Colon (tissue), 2 donors: ENCODE measurements around the gene TTBK2.

Experiments used
- FAIRE-seq: peaks from 2 replicates; lab custom pipeline; 2012; peaks lifted over from hg19 to GRCh38; lab: Jason Lieb, UNC
- donor health status: control.
- donor health status: control.

TTBK2 gene

DNA sequence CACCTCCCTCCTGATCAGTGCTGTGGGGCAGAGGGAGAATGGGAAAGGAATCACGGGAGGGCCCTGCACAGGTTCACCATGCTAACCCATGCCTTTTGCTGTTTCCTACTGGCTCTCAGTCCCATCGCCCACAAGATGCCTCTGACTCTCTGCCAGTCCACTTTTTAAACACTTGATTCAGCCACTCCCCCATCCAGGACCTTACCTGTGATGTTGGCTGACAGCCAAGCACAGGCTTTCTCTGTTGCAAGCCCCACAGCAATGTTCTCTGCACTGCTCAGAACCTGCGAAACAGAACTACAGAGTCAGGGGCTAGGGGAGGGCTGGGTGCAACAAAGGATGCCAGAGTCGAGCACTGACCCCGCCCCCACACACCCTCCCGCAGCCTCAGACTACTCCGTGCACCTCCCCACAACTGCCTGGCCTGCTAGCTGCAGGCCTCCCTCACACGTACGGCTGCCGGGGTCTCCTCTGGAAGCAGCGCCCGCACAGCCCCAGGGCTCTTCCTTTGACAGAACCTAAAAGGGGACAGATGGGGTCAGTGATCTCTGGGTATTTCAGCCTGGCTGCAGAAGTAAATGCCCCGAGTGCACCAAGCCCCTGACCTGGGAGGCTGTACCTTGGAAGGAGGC is 192.7 kb downstream of the TTBK2 start:
- no peak for FAIRE-seq

DNA sequence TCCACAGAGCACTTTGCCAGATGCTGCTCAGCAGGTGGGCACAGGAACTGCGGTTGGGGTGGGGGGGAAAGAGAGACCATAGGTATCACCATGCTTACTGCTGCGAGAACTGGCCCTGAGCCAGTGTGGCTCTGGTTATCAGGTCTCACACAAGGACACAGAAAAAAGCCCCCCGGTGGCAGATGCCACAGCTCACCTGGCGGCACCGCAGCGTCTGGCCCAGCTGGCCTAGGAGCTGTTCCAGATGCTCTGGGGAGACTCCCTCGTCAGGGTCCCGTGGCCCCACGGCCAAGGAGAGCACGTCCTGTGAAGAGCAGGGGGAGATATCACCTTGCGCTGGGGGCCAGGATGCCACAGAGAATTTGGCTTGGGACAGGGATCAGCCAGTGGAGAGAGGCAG is 194.5 kb downstream of the TTBK2 start:
- no peak for FAIRE-seq

DNA sequence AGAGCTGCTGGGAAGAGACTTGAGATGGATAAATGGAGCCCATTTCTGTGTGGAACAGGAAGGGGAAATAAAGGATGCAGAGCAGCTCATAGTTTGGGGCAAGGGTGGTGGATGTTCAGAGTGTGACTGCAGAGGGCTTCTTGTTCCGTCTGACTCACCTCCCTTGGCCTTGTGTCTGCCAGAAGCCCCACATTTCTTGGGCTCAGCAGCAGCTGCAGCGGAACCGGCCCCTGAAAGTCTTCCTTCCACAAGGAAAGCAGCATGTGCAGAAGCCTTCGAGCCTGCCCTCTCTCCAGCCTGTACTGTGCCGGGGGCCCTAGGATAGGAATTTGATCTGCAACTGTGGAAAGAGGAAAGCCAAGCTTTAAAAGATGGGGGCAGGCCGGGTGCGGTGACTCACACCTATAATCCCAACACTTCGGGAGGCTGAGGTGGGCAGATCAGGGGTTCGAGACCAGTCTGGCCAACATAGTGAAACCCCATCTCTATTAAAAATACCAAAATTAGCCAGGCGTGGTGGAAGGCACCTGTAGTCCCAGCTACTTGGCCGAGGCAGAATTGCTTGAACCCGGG is 195.2 kb downstream of the TTBK2 start:
- FAIRE-seq = no peak

DNA sequence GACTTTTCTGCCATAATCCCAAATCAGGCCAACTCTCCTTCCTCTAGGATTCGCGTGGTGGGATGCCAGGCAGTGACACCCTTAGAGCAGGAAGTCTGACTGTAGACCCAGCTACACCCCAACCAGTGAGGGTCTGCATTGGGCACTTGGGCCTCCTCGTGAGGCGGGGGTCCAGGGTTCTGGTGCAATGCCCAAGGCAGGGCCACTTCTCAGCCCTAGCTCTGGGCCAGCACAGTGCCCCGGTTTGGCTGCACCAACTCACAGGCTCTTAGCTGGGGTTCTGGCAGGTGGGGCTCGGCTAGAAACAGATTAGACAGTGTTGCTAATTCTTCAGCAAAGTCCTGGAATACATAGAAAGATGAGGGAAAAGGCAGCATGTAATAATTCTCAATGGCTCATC is 196.3 kb downstream of the TTBK2 start:
- no peak for FAIRE-seq

DNA sequence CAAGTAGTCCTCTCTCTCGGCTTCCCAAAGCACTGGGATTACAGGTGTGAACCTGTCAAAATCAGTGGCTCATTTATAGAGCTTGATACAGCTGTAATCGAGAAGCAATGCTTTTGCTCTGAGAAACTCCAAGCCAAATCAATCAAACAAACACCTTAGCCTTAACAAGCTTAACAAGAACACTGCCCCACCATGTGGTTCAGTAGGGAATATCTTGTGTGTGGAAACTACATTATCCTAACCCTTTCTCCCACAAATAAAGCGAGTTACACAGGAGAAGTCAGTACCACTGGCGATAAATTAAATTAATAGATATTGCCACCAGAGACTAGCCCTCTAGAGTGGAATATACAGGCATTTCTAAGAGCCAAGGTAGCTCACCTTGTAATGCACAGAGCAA is 197.5 kb downstream of the TTBK2 start:
- no peak for FAIRE-seq

DNA sequence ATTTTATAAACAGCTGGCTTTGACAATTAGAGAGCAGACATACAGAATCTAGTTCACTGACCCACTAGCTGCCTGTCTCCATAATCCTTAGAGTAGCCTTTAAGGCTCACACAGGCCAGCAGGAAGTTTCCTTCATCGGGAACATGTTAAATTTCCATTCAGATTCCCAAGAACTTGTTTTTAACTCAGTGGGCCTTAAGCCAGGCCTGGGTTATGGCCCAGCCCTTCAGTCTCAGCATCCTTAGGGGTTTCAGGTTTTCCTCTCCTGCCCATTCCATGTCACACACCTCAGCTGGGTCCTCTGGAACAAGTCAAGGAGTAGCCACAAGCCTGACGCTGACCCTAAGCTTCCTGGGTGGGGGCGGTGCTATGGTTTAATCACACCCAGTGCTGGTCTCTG is 198.7 kb downstream of the TTBK2 start:
- no peak for FAIRE-seq

DNA sequence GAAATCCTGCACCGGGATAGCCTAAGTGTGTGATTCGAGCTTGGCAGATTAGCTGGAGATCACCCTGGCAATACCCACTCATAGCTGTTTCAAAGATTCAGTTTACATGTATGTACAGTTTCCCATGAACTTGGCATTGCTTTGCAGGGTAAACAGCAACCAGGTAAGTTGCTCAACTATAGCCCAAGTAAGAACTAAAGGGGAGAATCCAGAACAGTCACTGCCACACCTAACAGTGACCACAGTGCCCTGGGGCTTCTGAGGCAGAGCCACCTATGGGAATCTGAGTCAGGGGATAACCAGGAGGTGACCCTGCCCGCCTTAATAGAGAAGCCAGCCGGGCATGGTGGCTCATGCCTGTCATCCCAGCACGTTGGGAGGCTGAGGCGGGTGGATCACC is 199.6 kb downstream of the TTBK2 start:
- FAIRE-seq = no peak

DNA sequence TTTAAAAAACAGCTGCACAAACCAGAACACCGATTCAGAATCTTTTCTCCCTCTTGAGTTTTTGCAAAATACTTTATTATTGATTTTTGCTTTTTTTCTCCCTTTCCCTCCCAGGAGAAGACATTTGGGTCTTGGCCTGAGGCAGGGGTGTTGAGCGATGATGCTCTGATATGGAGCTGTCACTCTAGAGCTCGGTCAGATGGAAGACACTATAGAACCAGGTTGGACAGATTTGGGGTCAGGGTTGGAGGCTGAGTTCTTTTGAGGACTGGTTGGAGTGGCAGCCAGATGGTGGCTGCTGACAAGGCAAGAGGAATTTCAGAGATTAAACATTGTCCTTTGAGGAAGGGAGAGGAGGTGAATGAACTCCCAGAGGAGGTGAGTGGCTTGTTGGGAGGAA is 200.5 kb downstream of the TTBK2 start:
- FAIRE-seq = no peak

DNA sequence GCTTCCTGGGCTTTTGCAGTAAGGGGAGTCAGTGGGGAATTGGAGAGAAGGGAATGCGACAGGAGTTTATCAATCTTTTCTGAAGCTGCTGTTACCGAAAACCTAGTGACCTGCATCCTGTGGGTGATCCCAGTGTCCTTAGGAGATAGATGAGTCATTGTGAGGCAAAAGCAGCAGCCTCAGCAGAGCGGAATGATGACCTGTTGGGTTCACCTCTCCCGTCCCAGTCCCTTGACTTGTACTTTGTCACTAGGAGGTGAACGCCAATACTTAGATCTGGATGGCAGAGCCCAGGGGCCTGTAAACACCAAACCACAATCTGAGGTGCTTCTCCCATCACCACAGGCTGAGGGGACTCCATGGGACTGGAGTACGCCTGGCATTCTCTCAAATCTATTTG is 201.5 kb downstream of the TTBK2 start:
- no peak for FAIRE-seq

DNA sequence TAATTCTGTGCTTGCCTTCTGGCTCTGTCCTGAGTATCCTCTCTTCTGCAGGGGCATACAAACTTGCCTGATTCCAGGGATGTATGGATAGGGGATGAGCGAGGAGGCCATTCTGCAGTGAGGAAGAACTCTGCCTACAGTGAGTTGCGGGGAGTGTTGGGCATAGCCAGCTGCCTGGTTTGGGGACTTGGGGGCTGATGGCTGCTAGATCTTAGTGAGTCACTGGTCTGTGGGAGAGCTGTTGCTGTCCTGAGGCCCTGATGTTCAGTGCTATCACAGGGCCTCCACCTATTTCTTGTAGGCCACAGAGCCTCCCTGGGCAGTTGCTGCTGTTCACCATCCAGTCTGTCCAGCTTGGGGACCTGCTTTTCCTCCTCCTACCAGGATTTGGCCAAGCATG is 204.0 kb downstream of the TTBK2 start:
- no peak for FAIRE-seq

DNA sequence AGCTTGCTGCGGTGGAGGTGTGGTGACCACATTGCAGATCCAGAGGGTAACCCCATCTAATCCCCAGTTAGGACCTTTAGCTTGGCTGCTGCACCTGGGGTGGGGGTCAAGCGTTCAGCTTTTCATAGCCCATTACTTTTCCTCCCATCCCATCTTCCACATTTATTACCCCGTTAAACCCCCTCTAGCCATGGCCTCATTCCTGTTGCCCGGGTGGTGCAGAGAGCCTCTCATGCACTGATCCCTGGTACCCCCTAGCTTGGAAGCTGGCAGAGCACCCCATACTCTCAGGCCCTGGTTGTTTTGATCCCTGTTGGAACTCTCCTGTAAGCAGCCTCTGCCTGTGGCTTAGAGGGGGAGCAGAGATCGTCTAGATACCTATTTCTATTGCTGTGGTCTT is 204.5 kb downstream of the TTBK2 start:
- no peak for FAIRE-seq

DNA sequence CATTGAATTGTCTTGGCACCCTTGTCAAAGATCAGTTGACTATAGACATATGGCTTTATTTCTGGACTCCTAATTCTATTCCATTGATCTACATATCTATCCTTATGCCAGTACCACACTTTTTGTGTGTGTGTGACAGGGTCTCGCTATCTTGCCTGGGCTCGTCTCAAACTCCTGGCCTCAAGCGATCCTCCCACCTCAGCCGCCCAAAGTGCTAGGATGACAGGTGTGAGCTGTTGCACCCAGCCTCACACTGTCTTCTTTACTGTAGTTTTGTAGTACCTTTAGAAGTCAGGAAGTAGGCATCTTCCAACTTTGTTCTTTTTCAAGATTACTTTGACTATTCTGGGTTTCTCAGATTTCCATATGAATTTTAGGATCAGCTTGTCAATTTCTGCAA is 208.0 kb downstream of the TTBK2 start:
- no peak for FAIRE-seq

DNA sequence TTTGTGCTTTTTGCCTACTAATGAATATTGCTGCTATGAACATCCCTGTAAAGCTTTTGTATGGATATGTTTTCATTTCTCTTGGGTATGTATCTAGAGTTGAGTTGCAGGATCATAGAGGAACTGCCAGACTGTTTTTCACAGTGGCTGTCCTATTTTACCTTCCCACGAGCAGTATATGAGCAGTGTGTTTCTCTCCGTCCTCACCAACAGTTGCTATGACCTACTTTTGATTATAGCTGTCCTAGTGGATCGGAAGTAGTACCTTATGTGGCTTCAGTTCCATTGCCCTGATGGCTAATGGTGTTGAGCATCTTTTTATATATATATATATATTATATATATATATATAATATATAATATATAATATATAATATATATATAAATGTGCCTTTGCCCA is 208.8 kb downstream of the TTBK2 start:
- peak; percentile 21 for FAIRE-seq

DNA sequence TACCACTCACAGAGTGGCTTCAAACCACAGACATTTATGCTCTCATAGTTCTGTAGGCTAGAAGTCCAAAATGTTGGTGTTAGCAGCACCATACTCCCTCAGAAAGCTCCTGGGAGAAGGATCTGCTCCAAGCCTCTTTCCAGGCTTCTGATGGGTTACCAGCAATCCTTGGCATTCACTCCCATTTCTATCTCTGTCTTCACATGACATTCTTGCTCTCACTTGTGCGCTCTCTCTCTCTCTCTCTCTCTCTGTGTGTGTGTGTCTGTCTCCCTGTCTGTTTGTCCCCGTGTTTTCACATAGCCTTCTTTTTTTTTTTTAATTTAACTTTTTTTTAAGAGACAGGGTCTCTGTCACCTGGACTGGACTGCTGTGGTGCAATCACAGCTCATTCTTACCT is 209.9 kb downstream of the TTBK2 start:
- no peak for FAIRE-seq

DNA sequence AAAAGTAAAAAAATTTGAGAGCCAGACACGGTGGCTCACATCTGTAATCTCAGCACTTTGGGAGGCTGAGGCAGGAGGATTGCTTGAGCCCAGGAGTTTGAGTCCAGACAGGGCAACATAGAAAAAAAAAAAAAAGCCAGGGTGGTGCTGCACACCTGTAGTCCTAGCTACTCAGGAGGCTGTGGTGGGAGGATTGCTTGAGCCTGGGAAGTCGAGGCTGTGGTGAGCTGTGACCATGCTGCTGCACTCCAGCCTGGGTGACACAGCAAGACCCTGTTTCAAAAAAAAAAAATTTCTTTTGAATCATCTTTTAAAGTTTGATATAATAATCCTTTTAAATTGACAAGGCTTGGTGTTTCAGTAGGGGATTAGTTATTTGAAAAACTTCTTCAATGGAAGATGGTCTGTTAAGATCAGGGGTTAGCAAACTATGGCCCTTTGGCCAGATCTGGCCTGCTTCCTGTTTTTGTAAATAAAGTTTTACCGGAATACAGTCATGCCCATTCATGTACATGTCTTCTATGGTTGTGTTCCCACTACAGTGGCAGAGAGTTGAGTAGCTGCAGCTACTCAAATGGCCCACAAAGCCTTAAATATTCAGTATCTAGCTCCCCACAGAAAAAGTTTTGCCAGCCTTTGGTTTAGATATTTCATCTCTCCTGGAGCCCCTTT is 212.6 kb downstream of the TTBK2 start:
- no peak for FAIRE-seq

DNA sequence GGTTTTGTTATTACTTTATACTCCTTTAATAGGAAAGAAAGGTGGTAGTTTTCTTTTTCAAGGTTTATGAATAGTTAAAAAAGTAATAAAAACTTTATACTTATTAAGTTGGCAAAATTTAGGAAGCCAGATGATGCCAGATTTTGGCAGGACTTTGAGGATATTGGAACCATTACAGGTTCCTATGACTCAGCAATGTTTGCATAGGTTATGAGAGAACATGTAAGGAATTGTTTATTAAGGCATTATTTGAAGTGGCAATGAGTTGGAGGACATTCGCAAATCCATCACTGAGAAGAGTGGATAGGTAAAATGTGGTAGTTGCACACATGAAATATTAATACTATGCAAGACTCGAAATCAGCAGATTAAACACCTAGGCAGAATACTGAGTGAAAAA is 213.5 kb downstream of the TTBK2 start:
- no peak for FAIRE-seq

DNA sequence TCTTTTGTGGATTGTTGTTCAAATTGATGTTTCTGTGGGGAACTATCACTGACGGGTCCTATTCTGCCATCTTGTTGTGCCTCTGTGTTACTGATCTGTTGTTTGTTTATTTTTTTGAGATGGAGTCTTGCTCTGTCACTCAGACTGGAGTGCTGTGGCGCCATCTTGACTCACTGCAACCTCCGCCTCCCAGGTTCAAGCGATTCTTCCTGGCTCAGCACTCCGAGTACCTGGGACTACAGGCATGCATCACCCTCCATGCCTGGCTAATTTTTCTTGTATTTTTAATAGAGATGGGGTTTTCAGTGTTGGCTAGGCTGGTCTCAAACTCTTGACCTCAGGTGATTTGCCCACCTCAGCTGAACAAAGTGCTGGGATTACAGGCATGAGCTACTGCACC is 215.2 kb downstream of the TTBK2 start:
- no peak for FAIRE-seq

DNA sequence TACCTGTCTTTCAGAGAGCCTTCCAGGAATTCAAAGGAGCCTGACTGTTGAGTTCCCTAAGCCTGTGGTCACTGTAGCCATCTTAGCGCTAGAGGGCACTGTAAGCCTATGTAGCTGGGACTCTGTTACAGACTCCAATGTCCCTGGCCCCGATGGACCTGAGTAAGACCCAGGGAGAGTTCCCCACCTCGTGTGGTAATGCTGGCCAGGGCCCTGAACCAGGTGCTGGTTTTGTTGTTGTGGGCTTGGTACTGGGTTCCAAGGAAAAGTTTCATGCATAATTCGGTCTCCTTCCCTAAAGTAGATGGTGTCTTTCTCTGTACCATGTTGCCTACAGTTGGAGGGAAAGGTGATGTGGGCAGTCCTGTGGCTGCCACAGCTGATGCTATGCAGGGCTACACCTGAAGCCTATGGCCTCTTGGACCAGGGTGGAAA is 216.1 kb downstream of the TTBK2 start:
- FAIRE-seq = no peak

DNA sequence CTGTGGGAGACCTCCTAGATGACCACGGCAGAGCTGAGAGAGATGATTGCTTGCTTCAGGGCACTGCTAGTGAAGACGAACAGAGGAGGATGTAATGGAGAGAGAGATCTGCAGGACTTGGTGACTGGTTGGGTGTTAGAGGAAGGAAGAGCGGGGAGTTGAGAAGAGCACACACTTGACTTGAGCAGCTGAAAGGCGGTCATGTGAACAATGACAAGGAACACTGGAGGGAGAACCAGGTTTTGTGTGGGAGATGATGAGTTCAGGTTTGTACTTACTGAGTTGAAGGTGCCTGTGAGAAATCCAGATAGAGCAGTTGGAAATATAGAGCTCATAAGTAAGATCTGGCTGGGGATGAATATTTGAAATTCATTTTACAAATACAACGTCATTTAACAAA is 224.0 kb downstream of the TTBK2 start:
- FAIRE-seq = no peak

DNA sequence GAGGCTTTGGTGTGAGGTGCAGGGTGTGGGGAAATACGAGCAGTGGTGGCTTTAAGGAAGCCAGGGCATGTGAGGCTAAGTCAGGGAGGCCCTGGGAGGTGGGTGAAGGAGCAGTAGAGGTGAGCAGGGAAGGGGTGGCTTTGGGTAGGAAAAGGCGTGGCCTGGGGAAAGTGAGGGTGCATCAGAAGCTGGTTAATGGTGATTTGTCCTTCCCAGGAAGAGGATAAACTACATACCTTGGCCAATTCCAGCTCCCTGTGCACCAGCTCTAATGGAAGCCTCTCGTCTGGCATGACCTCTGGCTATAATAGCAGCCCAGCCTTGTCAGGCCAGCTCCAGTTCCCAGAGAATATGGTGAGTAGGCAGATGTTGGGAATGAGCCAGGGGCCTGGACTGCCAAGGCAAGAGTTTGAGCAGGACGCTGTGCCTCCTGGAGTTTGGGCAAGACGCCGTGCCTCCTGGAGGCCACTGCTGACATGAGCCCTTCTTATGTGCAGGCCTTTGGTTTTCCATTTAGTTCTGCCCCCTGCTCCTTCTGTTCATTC is 225.0 kb downstream of the TTBK2 start:
- no peak for FAIRE-seq

DNA sequence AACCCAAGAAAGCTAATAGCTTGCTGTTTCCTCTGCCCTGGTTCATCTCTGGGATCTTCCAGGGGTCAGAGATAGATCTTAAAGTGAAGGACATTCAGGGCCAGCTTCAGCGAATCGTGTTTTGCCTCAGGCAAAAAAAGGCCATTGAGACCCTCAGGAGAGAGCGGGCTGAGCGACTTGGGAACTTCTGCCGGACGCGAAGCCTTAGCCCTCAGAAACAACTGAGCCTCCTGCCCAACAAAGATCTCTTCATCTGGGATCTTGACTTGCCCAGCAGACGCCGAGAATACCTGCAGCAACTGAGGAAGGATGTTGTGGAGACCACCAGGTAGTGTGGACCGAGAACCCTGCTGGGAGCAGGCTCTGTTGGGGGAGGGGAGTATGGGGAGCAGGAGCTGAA is 226.2 kb downstream of the TTBK2 start:
- FAIRE-seq = no peak

DNA sequence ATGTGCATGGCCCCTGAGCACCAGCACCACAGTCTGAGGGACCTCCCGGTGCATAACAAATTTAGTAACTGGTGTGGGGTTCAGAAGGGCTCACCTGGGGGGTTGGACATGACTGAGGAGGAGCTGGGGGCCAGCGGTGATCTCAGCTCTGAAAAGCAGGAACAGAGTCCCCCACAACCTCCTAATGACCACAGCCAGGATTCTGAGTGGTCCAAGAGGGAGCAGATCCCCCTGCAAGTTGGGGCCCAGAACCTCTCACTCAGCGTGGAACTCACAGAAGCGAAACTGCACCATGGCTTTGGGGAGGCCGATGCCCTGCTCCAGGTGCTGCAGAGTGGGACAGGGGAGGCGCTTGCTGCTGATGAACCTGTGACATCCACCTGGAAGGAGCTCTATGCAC is 226.6 kb downstream of the TTBK2 start:
- FAIRE-seq = no peak

DNA sequence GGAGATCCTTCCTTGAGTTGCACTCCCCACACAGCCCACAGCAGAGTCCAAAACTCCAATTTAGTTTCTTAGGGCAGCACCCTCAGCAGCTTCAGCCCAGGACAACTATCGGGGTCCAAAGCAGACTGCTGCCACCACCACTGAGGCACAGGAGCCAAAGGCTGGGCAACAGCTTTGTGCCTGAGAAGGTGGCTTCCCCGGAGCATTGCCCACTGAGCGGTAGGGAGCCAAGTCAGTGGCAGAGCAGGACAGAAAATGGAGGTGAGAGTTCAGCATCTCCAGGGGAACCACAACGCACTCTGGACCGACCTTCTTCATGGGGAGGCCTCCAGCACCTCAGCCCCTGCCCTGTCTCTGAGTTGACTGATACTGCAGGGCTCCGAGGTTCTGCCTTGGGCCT is 227.1 kb downstream of the TTBK2 start:
- FAIRE-seq = no peak

DNA sequence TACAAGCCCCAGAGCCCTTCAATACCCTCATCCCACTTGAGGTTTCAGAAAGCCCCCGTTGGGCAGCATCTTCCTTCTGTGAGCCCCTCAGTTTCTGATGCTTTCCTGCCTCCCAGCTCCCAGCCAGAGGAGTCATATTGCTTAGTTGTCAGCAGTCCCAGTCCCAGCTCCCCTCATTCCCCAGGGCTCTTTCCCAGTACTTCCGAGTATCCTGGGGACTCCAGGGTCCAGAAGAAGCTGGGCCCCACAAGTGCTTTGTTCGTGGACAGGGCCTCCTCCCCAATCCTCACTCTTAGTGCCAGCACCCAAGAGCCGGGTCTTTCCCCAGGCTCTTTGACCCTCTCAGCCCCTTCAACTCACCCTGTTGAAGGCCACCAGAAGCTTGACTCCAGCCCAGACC is 227.6 kb downstream of the TTBK2 start:
- no peak for FAIRE-seq
